Gastrocnemius medialis (tissue), 4 donors: Measurements from ENCODE around the gene GSPT1.

Source experiments
- POLR2A ChIP-seq, 2 donors: fragments of 450-650 bp; IDR thresholded peaks; one replicate each; pipeline ENCODE4 v1.6.1; 2017; ENCODE audit warnings: antibody characterized with exemption in 2 of 2, mild to moderate bottlenecking in 2 of 2, moderate library complexity in 2 of 2
- TF ChIP-seq, protein P1 (sequence below), 5 experiments: fragments of 450-650 bp in 3 of 5; fragments of 200-600 bp in 2 of 5; sonication (generic) in 2 of 5; IDR thresholded peaks in 4 of 5; conservative IDR thresholded peaks in 1 of 5; 1 replicate in 4 of 5; 2 replicates in 1 of 5; pipeline ENCODE4 v1.5.1; 2016 to 2019; ENCODE audit warnings: antibody characterized with exemption in 5 of 5, mild to moderate bottlenecking in 3 of 5, moderate library complexity in 3 of 5

DNA sequence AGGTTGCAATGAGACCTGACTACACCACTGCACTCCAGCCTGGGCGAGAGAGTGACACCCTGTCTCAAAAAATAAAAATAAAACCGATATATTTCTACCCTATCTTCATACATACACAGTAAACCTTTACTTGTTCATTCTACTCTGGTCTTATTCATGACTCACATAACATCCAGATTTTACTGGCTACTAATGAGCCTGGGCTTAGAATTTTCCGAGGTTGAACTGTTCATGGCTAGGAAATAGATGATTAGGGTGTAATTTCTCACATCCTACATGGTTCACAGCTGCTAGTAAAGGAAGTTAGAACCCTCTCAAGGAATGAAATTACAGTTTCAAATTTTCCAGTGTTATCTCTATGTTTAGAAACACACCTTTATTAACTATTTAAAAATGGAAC is 14.7 kb downstream of the GSPT1 start:
- TF ChIP-seq, protein P1, sequence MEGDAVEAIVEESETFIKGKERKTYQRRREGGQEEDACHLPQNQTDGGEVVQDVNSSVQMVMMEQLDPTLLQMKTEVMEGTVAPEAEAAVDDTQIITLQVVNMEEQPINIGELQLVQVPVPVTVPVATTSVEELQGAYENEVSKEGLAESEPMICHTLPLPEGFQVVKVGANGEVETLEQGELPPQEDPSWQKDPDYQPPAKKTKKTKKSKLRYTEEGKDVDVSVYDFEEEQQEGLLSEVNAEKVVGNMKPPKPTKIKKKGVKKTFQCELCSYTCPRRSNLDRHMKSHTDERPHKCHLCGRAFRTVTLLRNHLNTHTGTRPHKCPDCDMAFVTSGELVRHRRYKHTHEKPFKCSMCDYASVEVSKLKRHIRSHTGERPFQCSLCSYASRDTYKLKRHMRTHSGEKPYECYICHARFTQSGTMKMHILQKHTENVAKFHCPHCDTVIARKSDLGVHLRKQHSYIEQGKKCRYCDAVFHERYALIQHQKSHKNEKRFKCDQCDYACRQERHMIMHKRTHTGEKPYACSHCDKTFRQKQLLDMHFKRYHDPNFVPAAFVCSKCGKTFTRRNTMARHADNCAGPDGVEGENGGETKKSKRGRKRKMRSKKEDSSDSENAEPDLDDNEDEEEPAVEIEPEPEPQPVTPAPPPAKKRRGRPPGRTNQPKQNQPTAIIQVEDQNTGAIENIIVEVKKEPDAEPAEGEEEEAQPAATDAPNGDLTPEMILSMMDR (IDR thresholded peaks at IDR 0.05 in 4 of 5, conservative IDR thresholded peaks at IDR 0.05 in 1 of 5) = no peak
- TF ChIP-seq POLR2A (IDR thresholded peaks at IDR 0.05) = no peak
